DND-41 (cell line): ENCODE data around the gene CFL1.

ENCODE experiments used
- ATAC-seq: fragments of 200-7000 bp; cut with Tn5 transposase; 3 replicates; pipeline ENCODE4 v1.9.1; 2021; ENCODE audit warnings: low read depth; ENCODE audit not compliant: insufficient read depth
- DNase-seq: peaks from one replicate; pipeline ENCODE4 v3.0.0-alpha.2; 2020
- H2AFZ ChIP-seq: 2 replicates; pipeline ENCODE4 v1.6.0; 2012; ENCODE audit warnings: low read depth, low read length
- H3K27ac ChIP-seq: 2 replicates; pipeline ENCODE4 v1.5.1; 2012; ENCODE audit warnings: low read length, inconsistent platforms
- H3K27me3 ChIP-seq: fragments of 200-600 bp; sonication (generic); 2 replicates; pipeline ENCODE4 v1.6.0; 2012; ENCODE audit warnings: low read length, mild to moderate bottlenecking, inconsistent platforms; ENCODE audit not compliant: insufficient read depth, poor library complexity
- H3K36me3 ChIP-seq: 2 replicates; pipeline ENCODE4 v1.5.1; 2012; ENCODE audit warnings: low read length, inconsistent platforms; ENCODE audit not compliant: insufficient read depth
- H3K4me1 ChIP-seq: 2 replicates; pipeline ENCODE4 v1.5.1; 2012; ENCODE audit warnings: mild to moderate bottlenecking, low read length; ENCODE audit not compliant: insufficient read depth
- H3K4me2 ChIP-seq: 2 replicates; pipeline ENCODE4 v1.6.0; 2012; ENCODE audit warnings: mild to moderate bottlenecking, moderate library complexity, low read length, inconsistent platforms; ENCODE audit not compliant: insufficient read depth
- H3K4me3 ChIP-seq, 2 experiments: fragments of 200-600 bp in 1 of 2; shearing (Covaris generic) in 1 of 2; 2 replicates each; pipeline ENCODE4 v1.5.1; 2012 to 2016; ENCODE audit warnings: inconsistent platforms in 2 of 2, low read length in 2 of 2, mild to moderate bottlenecking in 2 of 2, low read depth in 1 of 2, moderate library complexity in 1 of 2
- H3K79me2 ChIP-seq: 2 replicates; pipeline ENCODE4 v1.6.0; 2012; ENCODE audit warnings: low read length, inconsistent platforms; ENCODE audit not compliant: insufficient read depth
- H3K9ac ChIP-seq: 2 replicates; pipeline ENCODE4 v1.6.0; 2012; ENCODE audit warnings: low read depth, mild to moderate bottlenecking, inconsistent platforms, low read length, moderate library complexity
- H3K9me3 ChIP-seq: 2 replicates; pipeline ENCODE4 v1.5.1; 2012; ENCODE audit warnings: low read length, moderate library complexity, mild to moderate bottlenecking, inconsistent platforms; ENCODE audit not compliant: insufficient read depth, severe bottlenecking
- H4K20me1 ChIP-seq: 2 replicates; pipeline ENCODE4 v1.6.0; 2012; ENCODE audit warnings: low read length; ENCODE audit not compliant: insufficient read depth
- CTCF ChIP-seq: IDR thresholded peaks from 2 replicates; pipeline ENCODE4 v1.5.1; 2012; ENCODE audit warnings: borderline replicate concordance, low read length, moderate library complexity, mild to moderate bottlenecking; ENCODE audit not compliant: poor library complexity, severe bottlenecking; ENCODE audit errors: extremely low read depth
- EZH2 ChIP-seq: IDR thresholded peaks from 3 replicates; pipeline ENCODE4 v1.6.1; 2012; ENCODE audit warnings: borderline replicate concordance, low read depth, mild to moderate bottlenecking, moderate library complexity, low read length, inconsistent platforms; ENCODE audit not compliant: severe bottlenecking

Gene CFL1

GRCh38 chr11:65871811-65872548 is 14.0 kb upstream of the CFL1 start:
- peaks cover 5% of the 10 kb centered on the region for H3K36me3 ChIP-seq
- H3K4me3 ChIP-seq, result no peak overlapping the region
- no peak overlapping the region for H2AFZ ChIP-seq
- H3K9ac ChIP-seq, result no peak overlapping the region
- H3K9me3 ChIP-seq, result no peaks in the 10 kb centered on the region
- H3K27ac ChIP-seq, result no peak overlapping the region
- H4K20me1 ChIP-seq, result peaks cover 5% of the 10 kb centered on the region; the same call in 1 of the 2 replicates
- ATAC-seq, result no peak
- H3K4me1 ChIP-seq, result peaks cover 19% of the 10 kb centered on the region
- TF ChIP-seq EZH2, result no peak
- TF ChIP-seq CTCF, result no peak
- no peak for DNase-seq
- H3K4me2 ChIP-seq, result no peak overlapping the region
- H3K27me3 ChIP-seq, result no peaks in the 10 kb centered on the region
- no peaks in the 10 kb centered on the region for H3K79me2 ChIP-seq

- H3K4me2 ChIP-seq, result no peak overlapping the region
- H2AFZ ChIP-seq, result no peak overlapping the region
- H3K27me3 ChIP-seq, result no peaks in the 10 kb centered on the region
- H3K4me3 ChIP-seq, result no peak overlapping the region
- TF ChIP-seq CTCF, result no peak
- TF ChIP-seq EZH2, result no peak
- H4K20me1 ChIP-seq, result peaks cover 5% of the 10 kb centered on the region; the same call in 1 of the 2 replicates
- H3K9me3 ChIP-seq, result no peaks in the 10 kb centered on the region
- no peak overlapping the region for H3K9ac ChIP-seq
- no peak for ATAC-seq
- no peaks in the 10 kb centered on the region for H3K79me2 ChIP-seq
- peaks cover 19% of the 10 kb centered on the region for H3K4me1 ChIP-seq
- peaks cover 14% of the 10 kb centered on the region for H3K36me3 ChIP-seq
- no peak overlapping the region for H3K27ac ChIP-seq
- DNase-seq, result no peak
Measured at GRCh38 chr11:65870706-65871681, 13.0 kb upstream of the CFL1 start.

- H3K9ac ChIP-seq, result no peak overlapping the region
- H3K4me2 ChIP-seq, result no peak overlapping the region
- TF ChIP-seq EZH2, result no peak
- no peak for TF ChIP-seq CTCF
- H4K20me1 ChIP-seq, result peaks cover 10% of the 10 kb centered on the region
- no peak overlapping the region for H3K4me3 ChIP-seq
- no peak for DNase-seq
- peaks cover 19% of the 10 kb centered on the region for H3K4me1 ChIP-seq
- no peaks in the 10 kb centered on the region for H3K79me2 ChIP-seq
- H3K36me3 ChIP-seq, result peaks cover 21% of the 10 kb centered on the region
- no peak overlapping the region for H3K27ac ChIP-seq
- no peaks in the 10 kb centered on the region for H3K27me3 ChIP-seq
- ATAC-seq, result no peak
- H2AFZ ChIP-seq, result no peak overlapping the region
- no peaks in the 10 kb centered on the region for H3K9me3 ChIP-seq
Measured at GRCh38 chr11:65870307-65870658, 12.3 kb upstream of the CFL1 start.
